Stomach (tissue), 19 donors: ENCODE measurements around the gene USP36. TPM values are rescaled to one million over a fixed set of nuclear protein-coding genes. Genes with fewer than 3 reads are reported as not detected.
"Not testable (repeated sequence)": the region's sequence is repeated elsewhere in the genome, so short reads cannot be mapped to it uniquely, and the experiment has no call there.

Source experiments
- DNase-seq, 2 donors: peaks; one replicate each; pipeline versions ENCODE4 v3.0.0 to v3.0.0-alpha.2; 2013 to 2019
- H3K27ac ChIP-seq, 5 donors: fragments of 200-600 bp in 4 of 5; sonication (generic) in 4 of 5; one replicate each; pipeline ENCODE4 v1.5.1; 2013 to 2019; ENCODE audit warnings: mild to moderate bottlenecking in 1 of 5, moderate library complexity in 1 of 5
- H3K27me3 ChIP-seq, 3 donors: fragments of 200-600 bp; sonication (generic); one replicate each; pipeline ENCODE4 v1.5.1; 2017 to 2019; ENCODE audit warnings: mixed run types in 1 of 3
- H3K36me3 ChIP-seq, 4 donors: fragments of 200-600 bp; sonication (generic); 1 replicate in 3 of 4; 2 replicates in 1 of 4; pipeline ENCODE4 v1.5.1; 2016 to 2019
- H3K4me1 ChIP-seq, 4 donors: fragments of 200-600 bp; sonication (generic); one replicate each; pipeline ENCODE4 v1.5.1; 2016 to 2019
- H3K4me3 ChIP-seq, 4 donors: fragments of 200-600 bp; sonication (generic) in 3 of 4; one replicate each; pipeline ENCODE4 v1.5.1; 2016 to 2019; ENCODE audit warnings: mild to moderate bottlenecking in 1 of 4
- H3K9me3 ChIP-seq, 4 donors: fragments of 200-600 bp; sonication (generic); one replicate each; pipeline ENCODE4 v1.5.1; 2016 to 2019
- CTCF ChIP-seq, 7 experiments: fragments of 450-650 bp in 4 of 7; fragments of 200-600 bp in 3 of 7; sonication (generic) in 3 of 7; IDR thresholded peaks; one replicate each; pipeline ENCODE4 v1.5.1; 2016 to 2019; ENCODE audit warnings: antibody characterized with exemption in 7 of 7, control low read depth in 2 of 7, mild to moderate bottlenecking in 1 of 7
- EP300 ChIP-seq: sonication (generic); formaldehyde crosslinking; IDR thresholded peaks from one replicate; pipeline ENCODE4 v1.6.1; 2017; ENCODE audit warnings: antibody characterized with exemption
- POLR2A ChIP-seq, 4 donors: fragments of 450-650 bp; IDR thresholded peaks; one replicate each; pipeline ENCODE4 v1.6.1; 2016; ENCODE audit warnings: antibody characterized with exemption in 4 of 4, control low read depth in 2 of 4, mild to moderate bottlenecking in 1 of 4, moderate library complexity in 1 of 4
- POLR2AphosphoS5 ChIP-seq, 3 donors: sonication (generic); formaldehyde crosslinking; IDR thresholded peaks; one replicate each; pipeline ENCODE4 v1.6.1; 2016; ENCODE audit warnings: antibody characterized with exemption in 3 of 3
- WGBS, 5 donors: extraction: QIAGEN DNeasy Blood & Tissue Kit in 3 of 5; methylation state at CpG; one replicate each; pipeline versions ENCODE4 v1.1.5 to v1.1.7; 2013 to 2018; 5-methylcytosine and 5-hydroxymethylcytosine counted together
- intact Hi-C: fragments of 100-400 bp; cut with DNase I; formaldehyde crosslinking; loops from one replicate; pipeline ENCODE4 v1.15.1; 2023; ENCODE audit warnings: low total_unique reads
- long read RNA-seq, 10 donors: transcript quantifications; one replicate each; lab custom pipeline, GENCODE V29; 2026
- polyA plus RNA-seq, 3 donors: library from polyadenylated mRNA; stranded (reverse); fragments of 200-250 nt; gene quantifications; one replicate each; pipeline ENCODE4 v1.2.3, GENCODE V29; 2013
- total RNA-seq, 5 donors: library from RNA; depleted of rRNA; stranded (reverse); fragments of >200 nt; gene quantifications; one replicate each; pipeline versions ENCODE4 v1.1.0 to v1.2.3, GENCODE V29; 2014 to 2016
- donor health status: healthy with polysubstance abuse.
- donor health status: Bipolar disorder and iron deficiency.
- donor health status: healthy.

USP36 gene
- total RNA-seq (100 to 1,000 TPM in 1 of 5 donors, 10 to 100 TPM in 4; 33.3 to 106 (median 42.0) TPM), polyA plus RNA-seq (10 to 100 TPM; 14.2 to 20.9 (median 15.3) TPM)
- long read RNA-seq, donor 1: 0 reads
- long read RNA-seq, donor 2: 0 reads
- long read RNA-seq, donor 3: 0 reads
- long read RNA-seq, donor 4, partial matches to known transcripts: 0 of 1 reads
- long read RNA-seq, donor 4, other reads (novel, unspliced or antisense): 0 of 1 reads
- long read RNA-seq, donor 5, partial matches to known transcripts: 0 of 1 reads
- long read RNA-seq, donor 5, other reads (novel, unspliced or antisense): 0 of 1 reads
- long read RNA-seq, donor 6, full-length matches to known transcripts: 5 of 5 reads
- long read RNA-seq, donor 6, partial matches to known transcripts: 0 of 5 reads
- long read RNA-seq, donor 6, other reads (novel, unspliced or antisense): 0 of 5 reads
- long read RNA-seq, donor 7, partial matches to known transcripts: 10 of 12 reads
- long read RNA-seq, donor 7, other reads (novel, unspliced or antisense): 0 of 12 reads
- long read RNA-seq, donor 8, partial matches to known transcripts: 0 of 1 reads
- long read RNA-seq, donor 8, other reads (novel, unspliced or antisense): 0 of 1 reads
- long read RNA-seq, donor 9: 0 reads
- long read RNA-seq, donor 10: 0 reads

GRCh38 chr17:78840780-78841611 is at the start of gene USP36:
Gene USP36, minus strand, starts transcription at chr17:78840814. Its CDS starts 4,451 bp downstream, at chr17:78836363.
- no peaks in the 10 kb centered on the region for H3K9me3 ChIP-seq
- no peaks in the 10 kb centered on the region for H3K27me3 ChIP-seq
- H3K4me1 ChIP-seq: peaks cover 19 to 41% (median 29%) of the 10 kb centered on the region in 4 donors
- WGBS, 5 donors: 0 to 1% (median 0%) methylated on average over 35 to 74 of the region's 74 CpGs
- peak within 1 kb of the TSS; percentile 68 to 98 (median 78) for H3K4me3 ChIP-seq
- peak within 1 kb of the TSS; percentile 96 to 100 (median 97) for H3K27ac ChIP-seq
- intact Hi-C loops: no loop called here
- H3K36me3 ChIP-seq: peaks cover 16 to 21% (median 21%) of the 10 kb centered on the region in 4 donors
- DNase-seq: peak; percentile 100
- peak; percentile 98 to 99 (median 99) for TF ChIP-seq POLR2AphosphoS5 (IDR thresholded peaks at IDR 0.05)
- peak; percentile 83 for TF ChIP-seq EP300
- peak in 2 of 4 donors; percentile 95 for TF ChIP-seq POLR2A (IDR thresholded peaks at IDR 0.05)
- peak in 1 of 7 experiments; percentile 39 for TF ChIP-seq CTCF (IDR thresholded peaks at IDR 0.05)

GRCh38 chr17:78890096-78890495 is 49.5 kb upstream of the USP36 start:
- H3K27ac ChIP-seq: peak overlapping the region in 4 of 5 donors; percentile 54 to 77 (median 61)
- H3K4me3 ChIP-seq, H3K36me3 ChIP-seq, DNase-seq, H3K9me3 ChIP-seq, intact Hi-C loops, H3K27me3 ChIP-seq: not testable (repeated sequence)
- peaks cover 16 to 96% (median 50%) of the 10 kb centered on the region in 4 donors for H3K4me1 ChIP-seq
- WGBS, 5 donors: 86 to 96% (median 89%) methylated on average over 10 to 11 of the region's 11 CpGs

- H3K4me1 ChIP-seq: peaks cover 22 to 96% (median 52%) of the 10 kb centered on the region in 4 donors
- H3K27ac ChIP-seq: peak overlapping the region in 4 of 5 donors; percentile 54 to 77 (median 61)
- no peak for TF ChIP-seq POLR2A (IDR thresholded peaks at IDR 0.05)
- no peak for TF ChIP-seq POLR2AphosphoS5 (IDR thresholded peaks at IDR 0.05)
- TF ChIP-seq EP300: no peak
- WGBS, 5 donors: 67 to 76% (median 69%) methylated on average over 8 of the region's 8 CpGs
- peaks cover 0 to 3% (median 0%) of the 10 kb centered on the region in 4 donors for H3K36me3 ChIP-seq
- H3K27me3 ChIP-seq: no peaks in the 10 kb centered on the region
- no peaks in the 10 kb centered on the region for H3K9me3 ChIP-seq
- no peak overlapping the region for H3K4me3 ChIP-seq
- intact Hi-C loops: no loop called here
- DNase-seq: no peak
Observed at GRCh38 chr17:78889531-78889930, 48.9 kb upstream of the USP36 start.

- DNase-seq: no peak
- Histone ChIP-seq H3K4me1 (peaks cover 27 to 96% (median 55%) of the 10 kb centered on the region in 4 donors), H3K27ac (peak overlapping the region in 3 of 5 donors; percentile 56 to 77 (median 66)), H3K36me3 (peaks cover 0 to 3% (median 0%) of the 10 kb centered on the region in 4 donors), H3K27me3 (no peaks in the 10 kb centered on the region), H3K4me3 (no peak overlapping the region), H3K9me3 (no peaks in the 10 kb centered on the region)
- TF ChIP-seq POLR2A (IDR thresholded peaks at IDR 0.05) (no peak), CTCF (IDR thresholded peaks at IDR 0.05) (no peak), EP300 (no peak), POLR2AphosphoS5 (IDR thresholded peaks at IDR 0.05) (no peak)
- WGBS, 5 donors: 67 to 81% (median 72%) methylated on average over 10 of the region's 10 CpGs
- intact Hi-C loops: no loop called here
Observed at GRCh38 chr17:78888941-78889518, 48.4 kb upstream of the USP36 start.
